Tibial nerve (tissue), 4 donors: ENCODE data around the gene RNF214. TPM values are rescaled to one million over a fixed set of nuclear protein-coding genes. Genes with fewer than 3 reads are reported as not detected.

Source experiments
- DNase-seq, 2 donors: peaks; one replicate each; pipeline ENCODE4 v3.0.0-alpha.2; 2019; ENCODE audit warnings: low spot score in 2 of 2
- H3K27ac ChIP-seq, 4 donors: fragments of 200-600 bp; sonication (generic) in 3 of 4; one replicate each; pipeline ENCODE4 v1.5.1; 2017 to 2019; ENCODE audit warnings: mild to moderate bottlenecking in 1 of 4
- H3K27me3 ChIP-seq, 2 donors: fragments of 200-600 bp; sonication (generic) in 1 of 2; one replicate each; pipeline versions ENCODE4 v1.5.1 to v1.6.0; 2017 to 2019
- H3K36me3 ChIP-seq, 3 donors: fragments of 200-600 bp; sonication (generic); one replicate each; pipeline ENCODE4 v1.5.1; 2018 to 2019
- H3K4me1 ChIP-seq, 4 donors: fragments of 200-600 bp; sonication (generic) in 3 of 4; one replicate each; pipeline ENCODE4 v1.5.1; 2017 to 2019
- H3K4me3 ChIP-seq, 4 donors: fragments of 200-600 bp; sonication (generic) in 3 of 4; one replicate each; pipeline ENCODE4 v1.5.1; 2017 to 2019; ENCODE audit warnings: mild to moderate bottlenecking in 1 of 4, moderate library complexity in 1 of 4
- H3K9me3 ChIP-seq, 4 donors: fragments of 200-600 bp; sonication (generic) in 3 of 4; one replicate each; pipeline ENCODE4 v1.5.1; 2017 to 2019
- CTCF ChIP-seq, 5 experiments: fragments of 200-600 bp in 3 of 5; fragments of 450-650 bp in 2 of 5; sonication (generic) in 3 of 5; IDR thresholded peaks; one replicate each; pipeline ENCODE4 v1.5.1; 2016 to 2019; ENCODE audit warnings: antibody characterized with exemption in 5 of 5, mild to moderate bottlenecking in 3 of 5, moderate library complexity in 2 of 5
- EP300 ChIP-seq, 2 donors: sonication (generic); formaldehyde crosslinking; IDR thresholded peaks; one replicate each; pipeline ENCODE4 v1.6.1; 2017; ENCODE audit warnings: antibody characterized with exemption in 2 of 2, mild to moderate bottlenecking in 1 of 2
- POLR2A ChIP-seq, 2 donors: fragments of 450-650 bp; IDR thresholded peaks; one replicate each; pipeline ENCODE4 v1.6.1; 2017; ENCODE audit warnings: antibody characterized with exemption in 2 of 2, mild to moderate bottlenecking in 2 of 2, moderate library complexity in 2 of 2
- WGBS, 2 donors: methylation state at CpG; one replicate each; pipeline ENCODE4 v1.1.5; 2018; 5-methylcytosine and 5-hydroxymethylcytosine counted together
- total RNA-seq, 4 donors: library from RNA; depleted of rRNA; stranded (reverse); fragments of >200 nt; gene quantifications; one replicate each; pipeline ENCODE4 v1.1.0, GENCODE V29; 2016

The RNF214 gene
- total RNA-seq, 4 donors from 2014 or later, result 10.8 to 16.6 (median 12.8) TPM

GRCh38 chr11:117281159-117281558 lies 48.7 kb downstream of the RNF214 start:
- no peak for DNase-seq
- TF ChIP-seq POLR2A (IDR thresholded peaks at IDR 0.05), result no peak
- TF ChIP-seq EP300 (IDR thresholded peaks at IDR 0.05), result no peak
- no peak for TF ChIP-seq CTCF (IDR thresholded peaks at IDR 0.05)
- H3K36me3 ChIP-seq, result peaks cover 0 to 66% (median 3%) of the 10 kb centered on the region in 3 donors
- H3K4me3 ChIP-seq, result no peak overlapping the region
- 57 to 59% methylated on average over 6 of the region's 6 CpGs for WGBS, 2 donors
- H3K27ac ChIP-seq, result no peak overlapping the region
- no peaks in the 10 kb centered on the region for H3K9me3 ChIP-seq
- H3K4me1 ChIP-seq, result no peaks in the 10 kb centered on the region
- no peaks in the 10 kb centered on the region for H3K27me3 ChIP-seq

GRCh38 chr11:117281869-117282268 lies 49.4 kb downstream of the RNF214 start:
- Histone ChIP-seq H3K36me3 (peaks cover 0 to 72% (median 3%) of the 10 kb centered on the region in 3 donors), H3K9me3 (no peaks in the 10 kb centered on the region), H3K4me1 (no peaks in the 10 kb centered on the region), H3K27me3 (no peaks in the 10 kb centered on the region), H3K27ac (no peak overlapping the region), H3K4me3 (no peak overlapping the region)
- TF ChIP-seq CTCF (IDR thresholded peaks at IDR 0.05) (no peak), EP300 (IDR thresholded peaks at IDR 0.05) (no peak), POLR2A (IDR thresholded peaks at IDR 0.05) (no peak)
- WGBS, 2 donors, result 98% methylated on average over 7 of the region's 7 CpGs
- no peak for DNase-seq

- H3K9me3 ChIP-seq, result no peaks in the 10 kb centered on the region
- no peak overlapping the region for H3K27ac ChIP-seq
- TF ChIP-seq CTCF (IDR thresholded peaks at IDR 0.05) (no peak), EP300 (IDR thresholded peaks at IDR 0.05) (no peak), POLR2A (IDR thresholded peaks at IDR 0.05) (no peak)
- no peaks in the 10 kb centered on the region for H3K27me3 ChIP-seq
- no peak overlapping the region for H3K4me3 ChIP-seq
- H3K36me3 ChIP-seq, result peaks cover 0 to 82% (median 3%) of the 10 kb centered on the region in 3 donors
- 92 to 96% methylated on average over 3 of the region's 3 CpGs for WGBS, 2 donors
- DNase-seq, result no peak
- H3K4me1 ChIP-seq, result no peaks in the 10 kb centered on the region
Observed at GRCh38 chr11:117282956-117283355, 50.5 kb downstream of the RNF214 start.

GRCh38 chr11:117284053-117284452 lies 51.6 kb downstream of the RNF214 start:
- H3K4me3 ChIP-seq, result no peak overlapping the region
- no peak overlapping the region for H3K27ac ChIP-seq
- no peaks in the 10 kb centered on the region for H3K27me3 ChIP-seq
- H3K4me1 ChIP-seq, result no peaks in the 10 kb centered on the region
- peaks cover 0 to 93% (median 3%) of the 10 kb centered on the region in 3 donors for H3K36me3 ChIP-seq
- DNase-seq, result no peak
- WGBS, 2 donors, result 95 to 100% methylated on average over 2 of the region's 2 CpGs
- H3K9me3 ChIP-seq, result no peaks in the 10 kb centered on the region
- TF ChIP-seq EP300 (IDR thresholded peaks at IDR 0.05) (no peak), POLR2A (IDR thresholded peaks at IDR 0.05) (no peak), CTCF (IDR thresholded peaks at IDR 0.05) (no peak)

- H3K36me3 ChIP-seq, result peaks cover 2 to 98% (median 3%) of the 10 kb centered on the region in 3 donors
- DNase-seq, result no peak
- H3K4me3 ChIP-seq, result no peak overlapping the region
- H3K9me3 ChIP-seq, result no peaks in the 10 kb centered on the region
- 75 to 81% methylated on average over 2 of the region's 2 CpGs for WGBS, 2 donors
- no peaks in the 10 kb centered on the region for H3K27me3 ChIP-seq
- TF ChIP-seq EP300 (IDR thresholded peaks at IDR 0.05) (no peak), CTCF (IDR thresholded peaks at IDR 0.05) (no peak), POLR2A (IDR thresholded peaks at IDR 0.05) (no peak)
- H3K4me1 ChIP-seq, result no peaks in the 10 kb centered on the region
- no peak overlapping the region for H3K27ac ChIP-seq
Observed at GRCh38 chr11:117286588-117286987, 54.1 kb downstream of the RNF214 start.
